Effector memory CD8-positive, alpha-beta T cell (primary cell): Measurements from ENCODE around the gene GREM1.

Source experiments
- ATAC-seq: fragments of 150-1000 bp; cut with Tn5 transposase; replicated peaks from 2 replicates; pipeline ENCODE4 v1.10.0; 2021; ENCODE audit warnings: mild to moderate bottlenecking, moderate library complexity
- DNase-seq, 3 experiments: peaks; one replicate each; pipeline ENCODE4 v3.0.0; 2021
- H3K27ac Mint-ChIP-seq, 2 donors: one replicate each; pipeline ENCODE4 v1.8.0; 2022; ENCODE audit warnings: mild to moderate bottlenecking in 2 of 2, mixed read lengths in 2 of 2, moderate library complexity in 2 of 2
- H3K27me3 Mint-ChIP-seq, 2 donors: one replicate each; pipeline ENCODE4 v1.8.0; 2022; ENCODE audit warnings: mixed read lengths in 2 of 2
- H3K36me3 Mint-ChIP-seq: one replicate; pipeline ENCODE4 v1.8.0; 2022; ENCODE audit warnings: mild to moderate bottlenecking, moderate library complexity, mixed read lengths; ENCODE audit not compliant: insufficient read depth
- H3K4me1 Mint-ChIP-seq, 2 donors: one replicate each; pipeline ENCODE4 v1.8.0; 2022; ENCODE audit warnings: low read depth in 2 of 2, mixed read lengths in 2 of 2
- H3K4me3 Mint-ChIP-seq, 2 donors: one replicate each; pipeline ENCODE4 v1.8.0; 2022; ENCODE audit warnings: mild to moderate bottlenecking in 2 of 2, mixed read lengths in 2 of 2, moderate library complexity in 2 of 2
- H3K9me3 Mint-ChIP-seq, 2 donors: one replicate each; pipeline ENCODE4 v1.8.0; 2022; ENCODE audit warnings: mixed read lengths in 2 of 2

Gene GREM1

GRCh38 chr15:32706704-32707103 lies 11.1 kb upstream of the GREM1 start:
- no peak for ATAC-seq
- no peak for DNase-seq
- Mint-ChIP-seq H3K27ac (no peak overlapping the region), H3K9me3 (no peaks in the 10 kb centered on the region), H3K36me3 (no peaks in the 10 kb centered on the region), H3K4me1 (no peaks in the 10 kb centered on the region), H3K4me3 (no peak overlapping the region), H3K27me3 (peaks cover 52 to 58% of the 10 kb centered on the region in 2 donors)

GRCh38 chr15:32707436-32707835 lies 10.4 kb upstream of the GREM1 start:
- Mint-ChIP-seq H3K4me3 (no peak overlapping the region), H3K36me3 (no peaks in the 10 kb centered on the region), H3K9me3 (no peaks in the 10 kb centered on the region), H3K4me1 (no peaks in the 10 kb centered on the region), H3K27ac (no peak overlapping the region), H3K27me3 (peaks cover 53 to 60% of the 10 kb centered on the region in 2 donors)
- DNase-seq = no peak
- ATAC-seq = no peak

GRCh38 chr15:32709295-32710033 lies 8.3 kb upstream of the GREM1 start:
- H3K9me3 Mint-ChIP-seq = no peaks in the 10 kb centered on the region
- no peak for ATAC-seq

GRCh38 chr15:32715276-32715675 lies 2.5 kb upstream of the GREM1 start:
- no peak for DNase-seq
- Mint-ChIP-seq H3K4me3 (no peak overlapping the region), H3K27me3 (peaks cover 56 to 60% of the 10 kb centered on the region in 2 donors), H3K36me3 (no peaks in the 10 kb centered on the region), H3K4me1 (peaks cover 7 to 10% of the 10 kb centered on the region in 2 donors), H3K27ac (no peak overlapping the region), H3K9me3 (no peaks in the 10 kb centered on the region)
- no peak for ATAC-seq

More at GRCh38 chr15:32709295-32710033, 8.3 kb upstream of the GREM1 start:
- Mint-ChIP-seq H3K27ac (no peak overlapping the region), H3K36me3 (no peaks in the 10 kb centered on the region), H3K4me1 (no peaks in the 10 kb centered on the region), H3K27me3 (peaks cover 36 to 46% of the 10 kb centered on the region in 2 donors), H3K4me3 (no peak overlapping the region)
- DNase-seq = no peak

GRCh38 chr15:32716216-32716914 lies 1.4 kb upstream of the GREM1 start:
- H3K27me3 Mint-ChIP-seq = peaks cover 59 to 67% of the 10 kb centered on the region in 2 donors
- ATAC-seq = no peak

GRCh38 chr15:32716915-32717425 lies 834 bp upstream of the GREM1 start:
- H3K27ac Mint-ChIP-seq = no peak overlapping the region
- no peaks in the 10 kb centered on the region for H3K36me3 Mint-ChIP-seq
- ATAC-seq = no peak
- no peaks in the 10 kb centered on the region for H3K9me3 Mint-ChIP-seq
- H3K27me3 Mint-ChIP-seq = peaks cover 56 to 71% of the 10 kb centered on the region in 2 donors
- no peak for DNase-seq
- H3K4me3 Mint-ChIP-seq = peak overlapping the region; percentile 27 to 64
- H3K4me1 Mint-ChIP-seq = peaks cover 7 to 10% of the 10 kb centered on the region in 2 donors

More at GRCh38 chr15:32716216-32716914, 1.4 kb upstream of the GREM1 start:
- Mint-ChIP-seq H3K27ac (no peak overlapping the region), H3K4me3 (peak overlapping the region in 1 of 2 donors; percentile 27), H3K36me3 (no peaks in the 10 kb centered on the region), H3K9me3 (no peaks in the 10 kb centered on the region), H3K4me1 (peaks cover 7 to 10% of the 10 kb centered on the region in 2 donors)
- no peak for DNase-seq

GRCh38 chr15:32718227-32718820 lies 520 bp downstream of the GREM1 start:
- H3K36me3 Mint-ChIP-seq = no peaks in the 10 kb centered on the region
- peaks cover 0 to 2% of the 10 kb centered on the region in 2 donors for H3K9me3 Mint-ChIP-seq
- H3K27ac Mint-ChIP-seq = no peak overlapping the region
- H3K4me1 Mint-ChIP-seq = peaks cover 7 to 10% of the 10 kb centered on the region in 2 donors
- peaks cover 59 to 78% of the 10 kb centered on the region in 2 donors for H3K27me3 Mint-ChIP-seq
- DNase-seq = no peak
- peak overlapping the region in 1 of 2 donors; percentile 44 for H3K4me3 Mint-ChIP-seq
- no peak for ATAC-seq

GRCh38 chr15:32718821-32719716 lies 1.3 kb downstream of the GREM1 start:
- H3K36me3 Mint-ChIP-seq = no peaks in the 10 kb centered on the region
- no peak overlapping the region for H3K27ac Mint-ChIP-seq
- peak overlapping the region; percentile 35 to 43 for H3K4me3 Mint-ChIP-seq
- H3K27me3 Mint-ChIP-seq = peaks cover 59 to 78% of the 10 kb centered on the region in 2 donors
- ATAC-seq (no peak), DNase-seq (no peak)
- peaks cover 0 to 2% of the 10 kb centered on the region in 2 donors for H3K9me3 Mint-ChIP-seq
- H3K4me1 Mint-ChIP-seq = peaks cover 7 to 10% of the 10 kb centered on the region in 2 donors

- Mint-ChIP-seq H3K9me3 (peaks cover 6% of the 10 kb centered on the region in 2 donors), H3K4me1 (peaks cover 6 to 9% of the 10 kb centered on the region in 2 donors), H3K27ac (no peak overlapping the region), H3K36me3 (no peaks in the 10 kb centered on the region), H3K27me3 (peaks cover 64 to 85% of the 10 kb centered on the region in 2 donors), H3K4me3 (no peak overlapping the region)
- ATAC-seq (no peak), DNase-seq (no peak)
Measured at GRCh38 chr15:32721596-32721995, 3.8 kb downstream of the GREM1 start.

GRCh38 chr15:32722136-32722535 lies 4.3 kb downstream of the GREM1 start:
- peaks cover 63 to 84% of the 10 kb centered on the region in 2 donors for H3K27me3 Mint-ChIP-seq
- no peak overlapping the region for H3K27ac Mint-ChIP-seq
- H3K36me3 Mint-ChIP-seq = no peaks in the 10 kb centered on the region
- peaks cover 6 to 7% of the 10 kb centered on the region in 2 donors for H3K9me3 Mint-ChIP-seq
- DNase-seq = no peak
- ATAC-seq = no peak
- H3K4me3 Mint-ChIP-seq = no peak overlapping the region
- H3K4me1 Mint-ChIP-seq = peaks cover under 1 to 6% of the 10 kb centered on the region in 2 donors

- ATAC-seq = no peak
- Mint-ChIP-seq H3K36me3 (no peaks in the 10 kb centered on the region), H3K9me3 (peaks cover 6 to 7% of the 10 kb centered on the region in 2 donors), H3K4me3 (no peak overlapping the region), H3K27ac (no peak overlapping the region), H3K27me3 (peaks cover 54 to 72% of the 10 kb centered on the region in 2 donors), H3K4me1 (peaks cover 0 to 3% of the 10 kb centered on the region in 2 donors)
- DNase-seq = no peak
Measured at GRCh38 chr15:32723171-32723948, 5.6 kb downstream of the GREM1 start.
